Colonic mucosa (tissue), 4 donors: ENCODE data around the gene ALDH5A1. TPM values are rescaled to one million over a fixed set of nuclear protein-coding genes. Genes with fewer than 3 reads are reported as not detected.

Experiments
- DNase-seq: peaks from one replicate; pipeline ENCODE4 v3.0.0-alpha.2; 2020
- H3K27ac ChIP-seq: fragments of 200-600 bp; one replicate; pipeline ENCODE4 v1.8.0; 2021
- H3K27me3 ChIP-seq: fragments of 200-600 bp; one replicate; pipeline ENCODE4 v1.8.0; 2021
- H3K36me3 ChIP-seq: fragments of 200-600 bp; one replicate; pipeline ENCODE4 v1.8.0; 2021
- H3K4me1 ChIP-seq: fragments of 200-600 bp; one replicate; pipeline ENCODE4 v1.8.0; 2021; ENCODE audit warnings: mild to moderate bottlenecking
- H3K4me3 ChIP-seq: fragments of 200-600 bp; one replicate; pipeline ENCODE4 v1.8.0; 2021
- H3K9ac ChIP-seq, 2 donors: one replicate each; pipeline ENCODE4 v1.7.0; 2013; ENCODE audit warnings: control low read depth in 2 of 2, low read depth in 2 of 2, low read length in 2 of 2
- H3K9me3 ChIP-seq: fragments of 200-600 bp; one replicate; pipeline ENCODE4 v1.8.0; 2021
- intact Hi-C: fragments of 100-400 bp; cut with DNase I; formaldehyde crosslinking; loops from one replicate; pipeline ENCODE4 v1.14.1; 2022
- total RNA-seq, 2 donors: library from RNA; stranded (reverse); fragmentation: NEBNext Ultra II Directional in 1 of 2; extraction: Animal tissue kit (Norgen Biotek cat#: 25700) in 1 of 2; gene quantifications; one replicate each; pipeline ENCODE4 v1.2.1, GENCODE V29; 2021
- TF ChIP-seq, protein P1 (sequence below): fragments of 200-600 bp; IDR thresholded peaks from one replicate; pipeline ENCODE4 v1.8.0; 2022; ENCODE audit warnings: antibody characterized with exemption, mild to moderate bottlenecking
- donor health status: healthy.
- donor health status: DM: no; HTN: no; CAD: no.
- donor health status: DM: no; HTN: no; CAD: no.

The ALDH5A1 gene
- total RNA-seq, 2 donors from 2014 or later = 12.2 to 16.4 TPM

- Histone ChIP-seq H3K4me3 (no peak overlapping the region), H3K36me3 (no peaks in the 10 kb centered on the region), H3K27me3 (no peaks in the 10 kb centered on the region), H3K27ac (no peak overlapping the region), H3K4me1 (no peaks in the 10 kb centered on the region), H3K9me3 (no peaks in the 10 kb centered on the region), H3K9ac (no peak overlapping the region)
- DNase-seq = no peak
- TF ChIP-seq, protein P1, sequence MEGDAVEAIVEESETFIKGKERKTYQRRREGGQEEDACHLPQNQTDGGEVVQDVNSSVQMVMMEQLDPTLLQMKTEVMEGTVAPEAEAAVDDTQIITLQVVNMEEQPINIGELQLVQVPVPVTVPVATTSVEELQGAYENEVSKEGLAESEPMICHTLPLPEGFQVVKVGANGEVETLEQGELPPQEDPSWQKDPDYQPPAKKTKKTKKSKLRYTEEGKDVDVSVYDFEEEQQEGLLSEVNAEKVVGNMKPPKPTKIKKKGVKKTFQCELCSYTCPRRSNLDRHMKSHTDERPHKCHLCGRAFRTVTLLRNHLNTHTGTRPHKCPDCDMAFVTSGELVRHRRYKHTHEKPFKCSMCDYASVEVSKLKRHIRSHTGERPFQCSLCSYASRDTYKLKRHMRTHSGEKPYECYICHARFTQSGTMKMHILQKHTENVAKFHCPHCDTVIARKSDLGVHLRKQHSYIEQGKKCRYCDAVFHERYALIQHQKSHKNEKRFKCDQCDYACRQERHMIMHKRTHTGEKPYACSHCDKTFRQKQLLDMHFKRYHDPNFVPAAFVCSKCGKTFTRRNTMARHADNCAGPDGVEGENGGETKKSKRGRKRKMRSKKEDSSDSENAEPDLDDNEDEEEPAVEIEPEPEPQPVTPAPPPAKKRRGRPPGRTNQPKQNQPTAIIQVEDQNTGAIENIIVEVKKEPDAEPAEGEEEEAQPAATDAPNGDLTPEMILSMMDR = no peak
- intact Hi-C loops = no loop called here
These were observed 43.0 kb upstream of the ALDH5A1 start for GRCh38 chr6:24451581-24452388.

DNA sequence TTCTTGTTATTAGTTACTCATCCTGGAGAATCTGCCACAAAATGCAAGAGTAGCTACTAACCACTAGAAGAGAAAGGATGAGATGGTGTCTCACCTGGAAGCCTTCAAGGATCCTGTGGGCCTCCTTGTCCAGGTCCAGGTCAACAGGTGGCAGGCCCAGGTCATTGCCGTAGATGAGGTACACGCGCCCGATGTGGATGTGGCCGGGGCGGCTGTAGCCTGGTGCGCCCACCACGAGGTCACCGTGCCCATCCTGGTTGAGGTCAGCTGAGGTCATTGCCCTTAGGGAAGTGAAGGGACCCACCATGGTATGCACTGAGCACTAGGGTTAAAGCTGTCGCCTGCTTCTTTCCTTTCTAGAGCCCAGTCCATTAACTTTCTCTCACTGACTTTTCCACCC lies 40.8 kb upstream of the ALDH5A1 start:
- TF ChIP-seq, protein P1 = no peak
- H3K9me3 ChIP-seq = no peaks in the 10 kb centered on the region
- H3K9ac ChIP-seq = no peak overlapping the region
- no peaks in the 10 kb centered on the region for H3K27me3 ChIP-seq
- H3K27ac ChIP-seq = no peak overlapping the region
- intact Hi-C loops = no loop called here
- no peaks in the 10 kb centered on the region for H3K4me1 ChIP-seq
- no peak for DNase-seq
- H3K36me3 ChIP-seq = no peaks in the 10 kb centered on the region
- no peak overlapping the region for H3K4me3 ChIP-seq

GRCh38 chr6:24454452-24454851 lies 40.3 kb upstream of the ALDH5A1 start:
- Histone ChIP-seq H3K36me3 (no peaks in the 10 kb centered on the region), H3K27me3 (no peaks in the 10 kb centered on the region), H3K9me3 (no peaks in the 10 kb centered on the region), H3K4me3 (no peak overlapping the region), H3K9ac (no peak overlapping the region), H3K4me1 (no peaks in the 10 kb centered on the region), H3K27ac (no peak overlapping the region)
- intact Hi-C loops = no loop called here
- no peak for DNase-seq
- TF ChIP-seq, protein P1 = no peak

GRCh38 chr6:24455061-24455460 lies 39.7 kb upstream of the ALDH5A1 start:
- TF ChIP-seq, protein P1 = no peak
- Histone ChIP-seq H3K27me3 (no peaks in the 10 kb centered on the region), H3K9me3 (no peaks in the 10 kb centered on the region), H3K36me3 (no peaks in the 10 kb centered on the region), H3K27ac (no peak overlapping the region), H3K9ac (no peak overlapping the region), H3K4me1 (no peaks in the 10 kb centered on the region), H3K4me3 (no peak overlapping the region)
- intact Hi-C loops = no loop called here
- DNase-seq = no peak

- Histone ChIP-seq H3K36me3 (no peaks in the 10 kb centered on the region), H3K4me3 (no peak overlapping the region), H3K4me1 (no peaks in the 10 kb centered on the region), H3K9ac (no peak overlapping the region), H3K27ac (no peak overlapping the region), H3K27me3 (no peaks in the 10 kb centered on the region), H3K9me3 (no peaks in the 10 kb centered on the region)
- TF ChIP-seq, protein P1 = no peak
- no peak for DNase-seq
- intact Hi-C loops = no loop called here
These were observed 36.6 kb upstream of the ALDH5A1 start for GRCh38 chr6:24458134-24458533.
